ENCODE data around the gene CCDC88C. TPM values are rescaled to one million over a fixed set of nuclear protein-coding genes. Genes with fewer than 3 reads are reported as not detected.

Gene CCDC88C
- total RNA-seq, 6 donors from 2014 or later, result 33.1 to 119 (median 54.5) TPM

GRCh38 chr14:91339671-91340369 is 77.8 kb downstream of the CCDC88C start:
- no peak for TF ChIP-seq POLR2A (IDR thresholded peaks at IDR 0.05)
- no peak for TF ChIP-seq EP300 (IDR thresholded peaks at IDR 0.05)
- no peak for TF ChIP-seq CTCF (IDR thresholded peaks at IDR 0.05)
- TF ChIP-seq POLR2AphosphoS5 (IDR thresholded peaks at IDR 0.05), result no peak
- no peaks in the 10 kb centered on the region for H3K27me3 ChIP-seq
- WGBS, 2 donors, result 92 to 98% methylated on average over 22 to 30 of the region's 30 CpGs
- ATAC-seq (ENCODE audit: low FRiP score in 2 of 2), result peak in 1 of 2 donors; percentile 26
- peaks cover 0 to 11% (median 4%) of the 10 kb centered on the region in 4 donors for H3K4me1 ChIP-seq
- peaks cover 0 to 60% (median 38%) of the 10 kb centered on the region in 4 donors for H3K36me3 ChIP-seq
- no peak overlapping the region for H3K4me3 ChIP-seq
- no peaks in the 10 kb centered on the region for H3K9me3 ChIP-seq
- DNase-seq, result no peak
- no peak overlapping the region for H3K27ac ChIP-seq

- WGBS, 2 donors, result 97 to 98% methylated on average over 17 of the region's 17 CpGs
- Histone ChIP-seq H3K27ac (no peak overlapping the region), H3K36me3 (peaks cover 0 to 60% (median 38%) of the 10 kb centered on the region in 4 donors), H3K4me1 (peaks cover 0 to 4% (median under 1%) of the 10 kb centered on the region in 4 donors), H3K27me3 (no peaks in the 10 kb centered on the region), H3K4me3 (no peak overlapping the region), H3K9me3 (no peaks in the 10 kb centered on the region)
- no peak for TF ChIP-seq POLR2A (IDR thresholded peaks at IDR 0.05)
- TF ChIP-seq EP300 (IDR thresholded peaks at IDR 0.05), result no peak
- no peak for TF ChIP-seq POLR2AphosphoS5 (IDR thresholded peaks at IDR 0.05)
- TF ChIP-seq CTCF (IDR thresholded peaks at IDR 0.05), result no peak
- ATAC-seq (ENCODE audit: low FRiP score in 2 of 2) (no peak), DNase-seq (no peak)
Observed at GRCh38 chr14:91339076-91339475, 78.5 kb downstream of the CCDC88C start.

- H3K36me3 ChIP-seq, result peaks cover 0 to 60% (median 38%) of the 10 kb centered on the region in 4 donors
- H3K9me3 ChIP-seq, result no peaks in the 10 kb centered on the region
- no peaks in the 10 kb centered on the region for H3K4me1 ChIP-seq
- TF ChIP-seq POLR2A (IDR thresholded peaks at IDR 0.05) (no peak), POLR2AphosphoS5 (IDR thresholded peaks at IDR 0.05) (no peak), CTCF (IDR thresholded peaks at IDR 0.05) (no peak), EP300 (IDR thresholded peaks at IDR 0.05) (no peak)
- H3K4me3 ChIP-seq, result no peak overlapping the region
- DNase-seq (no peak), ATAC-seq (ENCODE audit: low FRiP score in 2 of 2) (no peak)
- H3K27me3 ChIP-seq, result no peaks in the 10 kb centered on the region
- 93 to 98% methylated on average over 5 to 7 of the region's 7 CpGs for WGBS, 2 donors
- no peak overlapping the region for H3K27ac ChIP-seq
Observed at GRCh38 chr14:91338379-91338778, 79.2 kb downstream of the CCDC88C start.

- peaks cover 0 to 2% (median 2%) of the 10 kb centered on the region in 4 donors for H3K4me1 ChIP-seq
- ATAC-seq (ENCODE audit: low FRiP score in 2 of 2) (no peak), DNase-seq (no peak)
- no peak overlapping the region for H3K27ac ChIP-seq
- TF ChIP-seq POLR2AphosphoS5 (IDR thresholded peaks at IDR 0.05), result no peak
- TF ChIP-seq POLR2A (IDR thresholded peaks at IDR 0.05), result no peak
- no peak for TF ChIP-seq EP300 (IDR thresholded peaks at IDR 0.05)
- TF ChIP-seq CTCF (IDR thresholded peaks at IDR 0.05), result no peak
- H3K9me3 ChIP-seq, result no peaks in the 10 kb centered on the region
- peaks cover 0 to 60% (median 38%) of the 10 kb centered on the region in 4 donors for H3K36me3 ChIP-seq
- 94 to 95% methylated on average over 20 to 23 of the region's 23 CpGs for WGBS, 2 donors
- no peaks in the 10 kb centered on the region for H3K27me3 ChIP-seq
- no peak overlapping the region for H3K4me3 ChIP-seq
Observed at GRCh38 chr14:91337699-91338335, 79.8 kb downstream of the CCDC88C start.

Measured in upper lobe of left lung (tissue), 6 donors.